Fibroblast of skin of back (primary cell): Measurements from ENCODE around the gene ICOS.
"Not testable (repeated sequence)": the region's sequence is repeated elsewhere in the genome, so short reads cannot be mapped to it uniquely, and the experiment has no call there.

Experiments used
- DNase-seq: peaks from one replicate; pipeline ENCODE4 v3.0.0-alpha.2; 2013

ICOS gene

DNA sequence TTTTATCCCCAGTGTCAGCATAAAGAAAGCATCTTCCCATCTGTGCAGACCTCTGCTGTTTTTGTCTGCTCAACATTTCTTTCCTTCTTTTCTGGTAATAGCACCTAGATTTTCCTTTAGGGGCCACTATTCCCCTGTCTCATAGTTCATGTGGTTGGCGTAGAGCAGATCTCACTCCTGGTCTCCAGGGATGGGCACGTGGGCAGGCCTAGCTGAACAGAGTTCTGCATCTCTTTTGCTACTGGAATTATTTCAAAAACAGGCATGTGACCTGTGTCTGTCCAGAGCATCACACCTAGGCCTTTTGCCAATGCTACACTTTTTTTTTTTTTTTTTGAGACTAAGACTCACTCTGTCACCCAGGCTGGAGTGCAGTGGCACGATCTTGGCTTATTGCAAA, 17.7 kb upstream of the ICOS start:
- DNase-seq, result no peak

DNA sequence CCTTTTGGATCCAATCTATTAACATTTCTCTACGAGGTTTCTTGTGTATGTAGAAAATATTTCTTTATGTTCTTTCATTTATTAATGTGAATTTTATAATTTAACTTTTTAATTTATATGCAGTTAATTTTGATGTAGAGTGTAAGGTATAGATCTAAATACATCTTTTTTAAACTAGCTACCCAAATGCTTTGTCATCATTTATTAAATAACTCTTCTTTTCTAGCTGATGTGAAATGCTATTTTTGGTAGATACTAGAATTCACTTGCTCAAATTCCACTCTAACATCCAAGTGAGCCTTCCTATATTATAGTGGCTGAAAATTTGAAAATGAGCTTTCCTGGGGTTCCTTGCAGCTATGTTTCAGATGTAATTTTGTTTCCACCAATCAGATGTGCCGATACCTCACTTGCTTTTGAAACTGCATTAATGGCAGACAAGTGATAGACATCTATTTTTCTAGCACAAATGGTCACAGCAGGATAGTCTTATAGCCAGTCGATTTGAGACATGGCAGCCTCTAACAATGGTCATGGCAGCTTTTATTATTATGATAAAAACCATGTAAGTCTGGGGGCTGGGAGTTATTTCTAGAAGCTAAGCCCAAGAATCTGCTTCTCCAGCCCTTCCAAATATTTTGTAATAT, 10.9 kb upstream of the ICOS start:
- DNase-seq, result no peak

DNA sequence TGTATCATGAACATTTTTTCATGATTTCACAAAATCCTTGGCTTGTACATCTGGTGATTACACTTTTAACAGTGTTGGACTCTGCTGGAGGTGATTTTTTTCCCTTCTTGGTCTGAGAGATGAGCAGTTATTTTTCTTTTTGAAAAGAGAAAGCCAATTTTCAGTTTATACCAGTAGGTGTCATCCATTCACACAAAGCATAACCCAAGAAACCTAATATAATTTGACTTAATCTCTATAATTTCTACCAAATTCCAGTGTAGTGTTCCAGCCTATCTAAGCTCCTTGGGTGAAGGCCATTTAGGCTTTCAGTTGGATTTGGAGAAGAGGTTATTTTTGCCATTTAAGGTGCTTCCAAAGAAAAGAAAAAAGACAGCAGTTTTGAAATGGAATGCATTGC, 7.7 kb upstream of the ICOS start:
- DNase-seq, result peak; percentile 30

DNA sequence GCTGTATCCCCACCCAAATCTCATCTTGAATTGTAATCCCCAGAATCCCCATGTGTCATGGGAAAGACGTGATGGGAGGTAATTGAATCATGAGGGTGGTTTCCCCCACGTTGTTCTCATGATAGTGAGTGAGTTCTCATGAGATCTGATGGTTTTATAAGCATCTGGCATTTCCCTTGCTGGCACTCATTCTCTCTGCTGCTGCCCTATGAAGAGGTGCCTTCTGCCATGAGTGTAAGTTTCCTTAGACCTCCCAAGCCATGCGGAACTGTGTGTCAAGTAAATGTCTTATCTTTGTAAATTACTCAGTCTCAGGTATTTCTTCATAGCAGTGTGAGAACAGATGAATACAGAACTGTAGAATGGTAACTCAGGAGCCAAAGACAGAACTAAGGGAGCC, 5.3 kb upstream of the ICOS start:
- DNase-seq, result not testable (repeated sequence)

DNA sequence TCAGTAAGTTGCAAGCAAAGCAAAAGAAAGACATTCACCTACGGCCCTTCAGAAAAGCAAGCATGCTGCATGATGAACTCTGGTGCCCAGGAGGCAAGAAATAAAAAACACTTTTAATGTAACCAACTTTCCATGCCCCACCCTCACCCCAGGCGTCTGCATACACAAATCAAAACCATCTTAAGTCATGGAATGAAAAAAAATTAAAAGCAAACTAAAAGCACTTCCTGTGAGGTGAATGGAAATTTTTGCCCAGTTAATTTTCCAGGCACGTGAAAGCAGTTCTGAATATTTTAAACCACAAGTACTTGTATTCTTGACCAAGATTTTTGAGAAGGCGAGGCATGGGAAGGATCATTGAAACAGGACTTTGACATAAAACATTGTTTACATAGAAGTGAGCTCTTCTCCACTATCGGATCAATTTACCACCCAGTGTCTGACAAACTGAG, 2.5 kb upstream of the ICOS start:
- DNase-seq, result no peak

GRCh38 chr2:203934711-203935438, 1.7 kb upstream of the ICOS start:
- no peak for DNase-seq

DNA sequence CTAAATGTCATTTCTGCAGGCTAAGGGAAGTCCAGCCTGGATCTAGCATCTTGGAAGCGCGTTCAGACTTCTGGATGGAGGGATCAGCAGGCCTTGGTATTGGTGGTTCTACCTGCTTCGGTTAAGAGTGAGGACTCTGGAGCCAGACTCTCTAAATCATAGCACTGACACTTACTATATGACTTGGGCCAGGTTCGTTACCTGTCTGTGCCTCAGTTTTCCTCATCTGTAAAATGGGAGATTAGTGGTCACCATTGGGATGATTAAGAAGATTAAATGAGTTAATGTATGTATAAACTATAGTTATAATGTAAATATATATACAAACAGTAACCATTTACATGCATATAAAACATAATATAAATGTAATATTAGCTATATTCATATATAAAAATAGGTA, 995 bp upstream of the ICOS start:
- DNase-seq, result no peak

DNA sequence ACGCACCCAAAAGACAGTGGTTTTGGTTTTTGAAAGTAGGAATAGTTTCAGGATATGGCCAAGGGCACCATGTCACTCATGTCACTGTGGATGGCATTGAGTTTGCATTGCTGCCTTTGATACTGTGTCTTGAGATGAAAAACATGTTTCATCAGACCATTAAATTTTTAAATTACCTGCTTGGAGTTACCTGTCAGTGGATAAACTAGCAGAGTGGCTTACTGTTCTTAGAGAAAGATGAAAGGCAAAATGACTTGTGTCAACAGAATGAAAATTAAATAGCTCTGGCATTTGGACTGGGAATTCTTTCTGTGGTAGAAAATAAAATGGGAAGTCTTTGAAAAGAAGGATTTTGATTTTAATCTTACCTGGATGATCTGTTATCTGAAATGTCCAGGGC, 386 bp downstream of the ICOS start:
- DNase-seq, result no peak

DNA sequence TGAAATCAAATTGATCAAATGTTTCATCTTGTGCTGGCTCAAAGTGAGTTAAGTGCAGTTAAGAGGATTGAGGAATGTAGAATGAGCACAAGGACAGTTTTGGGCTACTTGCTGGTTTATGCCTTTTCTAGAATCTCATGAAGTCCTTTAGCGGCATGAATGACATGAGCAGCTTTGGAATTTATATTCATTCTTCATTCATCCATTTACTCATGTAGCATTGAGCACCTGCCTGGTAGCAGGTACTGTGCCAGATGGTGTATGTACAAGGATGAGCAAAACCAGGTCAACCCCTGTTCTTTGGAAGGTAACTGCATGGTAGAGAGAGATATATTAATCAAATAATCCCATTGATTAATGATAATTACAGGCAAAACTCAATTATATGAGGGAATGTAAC, 1.2 kb downstream of the ICOS start:
- DNase-seq, result no peak

DNA sequence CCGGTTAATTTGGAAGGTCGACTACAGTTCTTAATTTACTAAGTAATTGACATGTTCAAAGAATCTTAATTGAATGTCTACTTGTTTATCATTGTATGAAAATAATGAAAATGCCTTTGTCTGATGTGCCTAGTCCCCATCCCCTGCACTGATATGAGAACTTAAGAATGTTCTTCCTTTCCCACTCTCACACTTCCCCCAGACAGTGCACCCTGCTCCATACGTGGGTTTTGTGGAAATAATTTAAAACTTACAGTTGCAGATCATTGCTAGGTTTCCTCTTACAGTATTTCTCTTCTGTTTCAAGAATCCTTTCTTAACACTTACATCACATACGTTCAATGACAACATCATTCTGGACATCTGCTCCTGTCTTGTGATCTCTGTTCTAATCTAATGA, 3.5 kb downstream of the ICOS start:
- no peak for DNase-seq

DNA sequence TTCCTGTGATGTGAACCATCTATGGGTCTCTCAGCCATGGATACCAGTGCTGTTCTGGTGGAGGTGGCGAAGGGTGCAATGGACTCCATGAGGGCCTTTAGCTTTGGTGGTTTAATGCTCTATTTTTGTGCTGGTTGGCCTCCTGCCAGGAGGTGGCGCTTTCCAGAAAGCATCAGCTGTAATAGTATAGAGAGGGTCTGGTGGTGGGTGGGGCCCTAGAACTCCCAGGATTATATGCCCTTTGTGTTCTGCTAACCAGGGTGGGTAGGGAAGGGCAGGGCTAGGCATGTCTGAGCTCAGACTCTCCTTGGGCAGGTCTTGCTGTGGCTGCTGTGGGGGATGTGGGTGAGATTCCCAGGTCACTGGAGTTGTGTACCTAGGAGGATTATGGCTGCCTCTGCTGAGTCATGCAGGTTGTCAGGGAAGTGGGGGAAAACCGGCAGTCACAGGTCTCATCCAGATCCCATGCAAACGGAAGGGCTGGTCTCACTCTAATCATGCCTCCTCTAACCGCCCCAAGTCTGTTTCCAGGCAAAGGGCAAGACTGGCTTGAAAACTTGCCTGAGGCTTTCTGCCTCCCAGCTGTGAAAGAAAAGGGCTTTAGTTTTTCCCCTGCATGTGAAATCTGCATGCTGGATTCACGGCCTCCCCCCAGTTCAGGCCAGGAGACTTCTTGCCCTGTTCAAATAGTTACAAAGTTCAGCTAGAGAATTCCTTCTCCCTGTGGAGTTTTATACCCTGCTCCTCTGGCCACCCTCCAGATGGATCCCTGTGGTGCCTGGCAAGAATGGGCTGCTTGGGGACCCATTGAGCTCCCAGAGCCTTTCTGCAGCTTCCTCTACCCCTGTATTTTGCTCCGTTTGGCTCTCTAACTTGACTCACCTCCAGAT, 7.2 kb downstream of the ICOS start:
- DNase-seq, result not testable (repeated sequence)

DNA sequence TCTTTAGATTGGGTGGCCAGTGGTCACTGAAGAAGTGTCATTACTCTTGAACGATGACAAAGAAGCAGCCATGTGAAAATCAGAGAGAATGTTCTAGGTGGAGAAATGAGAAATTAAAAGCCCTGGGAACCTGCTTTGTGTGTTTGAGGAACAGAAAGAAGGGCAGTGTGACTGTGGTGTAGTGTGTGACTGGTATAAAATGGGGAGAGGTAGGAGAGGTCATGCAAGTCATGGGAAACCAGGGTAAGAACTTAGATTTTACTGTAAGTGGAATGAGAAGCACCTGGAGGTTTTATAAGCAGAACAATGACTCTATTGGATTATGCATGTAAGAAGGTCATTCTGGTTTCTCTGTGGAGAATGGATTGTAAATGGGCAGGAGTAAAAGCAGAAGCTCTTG, 12.2 kb downstream of the ICOS start:
- no peak for DNase-seq

DNA sequence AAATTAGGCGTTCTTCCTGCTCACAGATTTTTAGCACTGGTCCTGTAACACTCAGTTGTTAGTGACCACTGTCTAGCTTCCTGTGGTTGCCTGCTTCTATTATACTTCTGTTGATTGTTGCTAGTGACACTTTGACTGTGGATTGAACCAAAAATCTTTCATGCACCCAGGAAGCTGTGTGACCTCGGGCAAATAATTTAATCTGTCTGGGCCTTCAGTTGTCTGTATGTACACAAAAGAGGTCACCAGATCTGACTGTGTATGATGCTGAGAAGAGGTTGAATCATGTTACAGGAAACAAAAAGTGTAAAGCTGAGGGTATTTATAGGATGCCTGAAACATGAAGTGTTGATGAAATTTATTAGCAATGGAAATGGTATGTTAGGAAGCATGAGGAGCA, 12.7 kb downstream of the ICOS start:
- peak; percentile 79 for DNase-seq

GRCh38 chr2:203951366-203951902, 14.9 kb downstream of the ICOS start:
- DNase-seq, result no peak

- no peak for DNase-seq
Measured at GRCh38 chr2:203959265-203959664, 22.7 kb downstream of the ICOS start.

DNA sequence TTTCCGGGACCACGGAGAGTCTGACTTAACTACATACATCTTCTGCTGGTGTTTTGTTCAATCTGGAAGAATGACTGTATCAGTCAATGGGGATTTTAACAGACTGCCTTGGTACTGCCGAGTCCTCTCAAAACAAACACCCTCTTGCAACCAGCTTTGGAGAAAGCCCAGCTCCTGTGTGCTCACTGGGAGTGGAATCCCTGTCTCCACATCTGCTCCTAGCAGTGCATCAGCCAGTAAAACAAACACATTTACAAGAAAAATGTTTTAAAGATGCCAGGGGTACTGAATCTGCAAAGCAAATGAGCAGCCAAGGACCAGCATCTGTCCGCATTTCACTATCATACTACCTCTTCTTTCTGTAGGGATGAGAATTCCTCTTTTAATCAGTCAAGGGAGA, 23.1 kb downstream of the ICOS start:
- DNase-seq, result peak; percentile 50

DNA sequence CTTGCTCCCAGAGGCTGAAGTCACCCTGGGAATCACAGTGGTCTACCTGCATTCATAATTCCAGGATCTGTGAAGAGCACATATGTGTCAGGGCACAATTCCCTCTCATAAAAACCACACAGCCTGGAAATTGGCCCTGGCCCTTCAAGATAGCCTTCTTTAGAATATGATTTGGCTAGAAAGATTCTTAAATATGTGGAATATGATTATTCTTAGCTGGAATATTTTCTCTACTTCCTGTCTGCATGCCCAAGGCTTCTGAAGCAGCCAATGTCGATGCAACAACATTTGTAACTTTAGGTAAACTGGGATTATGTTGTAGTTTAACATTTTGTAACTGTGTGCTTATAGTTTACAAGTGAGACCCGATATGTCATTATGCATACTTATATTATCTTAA, 24.2 kb downstream of the ICOS start:
- DNase-seq, result peak; percentile 80

DNA sequence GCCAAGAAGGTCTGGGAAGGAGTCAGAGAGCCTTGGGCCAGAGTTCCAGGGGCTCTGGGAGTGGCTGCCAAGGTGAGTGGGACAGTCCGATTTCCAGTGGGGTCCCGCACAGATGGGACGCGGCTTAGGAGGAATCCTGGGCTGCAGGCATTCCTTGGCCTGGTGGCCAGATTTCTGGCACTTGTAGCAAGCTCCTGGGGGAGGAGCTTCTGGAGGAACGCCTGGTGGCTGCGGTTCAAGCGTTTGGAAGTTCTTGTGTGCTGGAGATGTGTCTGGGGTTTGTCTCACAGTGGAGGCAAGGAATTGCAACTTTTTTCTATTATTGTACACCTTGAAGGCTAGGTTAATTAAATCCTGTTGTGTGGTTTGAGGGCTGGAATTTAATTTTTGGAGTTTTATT, 28.6 kb downstream of the ICOS start:
- DNase-seq, result not testable (repeated sequence)

GRCh38 chr2:203971251-203971650, 34.7 kb downstream of the ICOS start:
- no peak for DNase-seq

- DNase-seq, result no peak
Measured at GRCh38 chr2:203972066-203972465, 35.5 kb downstream of the ICOS start.

DNA sequence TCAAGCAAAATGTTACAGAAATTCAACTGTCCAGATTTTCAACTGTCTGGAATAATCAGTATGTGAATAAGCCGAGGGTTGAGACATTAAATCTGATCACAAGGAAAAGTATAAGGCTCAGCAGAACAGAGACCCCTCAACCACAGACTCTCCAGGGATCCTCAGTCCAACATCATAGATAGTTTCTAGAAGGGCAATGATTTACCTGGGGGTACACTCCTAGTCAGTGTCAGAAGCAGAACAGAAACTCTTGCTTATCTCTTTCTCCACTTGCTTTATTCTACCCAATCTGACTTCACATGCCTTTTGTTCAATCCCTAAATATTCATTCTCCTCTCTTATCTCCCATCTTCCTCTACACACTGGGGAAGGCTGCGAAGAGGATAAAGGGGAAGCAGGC, 36.4 kb downstream of the ICOS start:
- DNase-seq, result no peak

DNA sequence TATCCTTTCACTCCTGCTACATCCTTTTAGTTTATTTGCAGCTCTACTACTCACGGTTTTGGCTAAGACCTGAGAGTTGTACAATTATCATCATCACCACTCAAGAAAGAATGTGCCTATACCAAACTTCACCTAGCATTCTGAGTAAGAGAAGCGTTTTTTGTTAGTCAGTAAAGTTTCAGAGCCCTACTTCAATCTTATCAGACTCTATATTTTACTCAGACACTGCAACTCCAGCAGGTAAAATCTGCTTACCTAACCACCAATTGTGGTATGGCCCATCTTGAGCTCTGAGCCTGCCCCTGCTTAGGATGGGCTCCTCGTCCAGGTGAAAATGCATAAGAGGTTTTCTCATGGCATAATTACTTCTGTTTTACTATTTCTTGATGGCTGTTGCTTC, 37.1 kb downstream of the ICOS start:
- no peak for DNase-seq

- DNase-seq, result no peak
Measured at GRCh38 chr2:203975912-203976311, 39.3 kb downstream of the ICOS start.
